K562 (cell line): ENCODE results near the gene CCNY. TPM values are rescaled to one million over a fixed set of nuclear protein-coding genes. Genes with fewer than 3 reads are reported as not detected.

Experiments
- CTBP1 ChIP-seq: fragments of 450-650 bp; IDR thresholded peaks from 2 replicates; pipeline ENCODE4 v1.6.1; 2016; ENCODE audit warnings: borderline replicate concordance
- MYNN ChIP-seq, 2 experiments: sonication (generic); formaldehyde crosslinking in 1 of 2; IDR thresholded peaks; 2 replicates each; pipeline versions ENCODE4 v1.5.0 to v1.6.1; 2016 to 2020; ENCODE audit warnings: antibody characterized with exemption in 1 of 2, missing genetic modification reagents in 1 of 2
- RBM22 ChIP-seq: fragments of 200-400 bp; formaldehyde crosslinking; IDR thresholded peaks from 2 replicates; pipeline ENCODE4 v1.6.1; 2018; ENCODE audit warnings: low read length, low read depth; ENCODE audit not compliant: poor library complexity, severe bottlenecking
- RUNX1 ChIP-seq: sonication (generic); IDR thresholded peaks from 2 replicates; pipeline ENCODE4 v1.6.1; 2016; ENCODE audit warnings: antibody characterized with exemption, low read depth
- SREBF2 ChIP-seq: sonication (generic); formaldehyde crosslinking; IDR thresholded peaks from 2 replicates; pipeline ENCODE4 v1.4.0; 2020; ENCODE audit warnings: mild to moderate bottlenecking, missing genetic modification reagents
- ZBTB1 ChIP-seq: sonication (generic); formaldehyde crosslinking; IDR thresholded peaks from 2 replicates; pipeline ENCODE4 v1.8.1; 2023; ENCODE audit warnings: missing genetic modification reagents, low read depth, mild to moderate bottlenecking, borderline replicate concordance
- ZNF133 ChIP-seq: fragments of 250-450 bp; sonication (Bioruptor Pico); IDR thresholded peaks from 2 replicates; pipeline ENCODE4 v1.4.0; 2020; ENCODE audit warnings: mild to moderate bottlenecking
- polyA plus RNA-seq, 8 experiments: library from polyadenylated mRNA; depleted of rRNA in 4 of 8; stranded (reverse) in 5 of 8; unstranded in 3 of 8; fragments of >200 nt; fragmentation: Nextera tagmentation in 2 of 8; fragmentation: Illumina TruSeq in 1 of 8; extraction: Ambion mirVana in 2 of 8; extraction: Trizol in 1 of 8; gene quantifications; 2 replicates each; pipeline versions ENCODE4 v1.2.1 to v1.2.3, GENCODE V29; 2011 to 2014; ENCODE audit warnings: inconsistent platforms in 1 of 8, missing spikeins in 1 of 8
- total RNA-seq, 7 experiments: library from RNA; depleted of rRNA in 6 of 7; stranded (reverse); fragments of >200 nt in 6 of 7; fragmentation: Illumina TruSeq in 2 of 7; extraction: Trizol in 2 of 7; gene quantifications; 2 replicates each; pipeline versions ENCODE4 v1.2.1 to v1.2.3, GENCODE V29; 2011 to 2021; ENCODE audit warnings: low replicate concordance in 1 of 7
- TF ChIP-seq, protein P1 (sequence below): IDR thresholded peaks from 2 replicates; pipeline ENCODE4 v1.6.1; 2016; ENCODE audit warnings: missing genetic modification characterization, missing compliant biosample characterization
- TF ChIP-seq, protein P2 (sequence below), 3 experiments: fragments of 200-800 bp in 1 of 3; fragments of 250-450 bp in 1 of 3; fragments of 450-650 bp in 1 of 3; sonication (Bioruptor Pico) in 1 of 3; sonication (Bioruptor generic) in 1 of 3; formaldehyde crosslinking in 1 of 3; IDR thresholded peaks; 2 replicates each; pipeline versions ENCODE4 v1.6.1 to v1.8.0; 2016 to 2022; ENCODE audit warnings: mild to moderate bottlenecking in 2 of 3, missing genetic modification characterization in 2 of 3, missing compliant biosample characterization in 1 of 3, moderate library complexity in 1 of 3

Gene CCNY
- total and polyA plus RNA-seq, 9 of the 15 experiments (the other 6 are each of a cell fraction or from before 2014, with no cell fraction given): 8.4 to 109 (median 38.6) TPM

DNA sequence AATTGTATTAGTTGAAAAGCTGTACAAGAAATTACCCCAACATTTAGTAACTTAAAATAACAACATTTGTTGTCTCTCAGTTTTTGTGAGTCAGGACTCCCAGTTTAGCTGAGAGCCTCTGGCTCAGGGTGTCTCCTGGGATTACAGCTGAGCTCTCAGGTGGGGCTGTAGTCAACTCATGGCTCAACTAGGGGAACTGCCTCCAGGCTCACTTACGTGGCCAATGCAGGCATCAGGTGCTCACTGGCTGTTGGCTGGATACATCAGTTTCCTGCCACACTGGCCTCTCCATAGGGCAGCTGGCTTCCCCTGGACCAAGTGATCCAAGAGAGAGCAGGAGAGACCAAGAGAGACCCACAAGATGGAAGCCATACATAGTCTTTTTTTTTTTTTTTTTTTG is 17.5 kb downstream of the CCNY start (continued):
- TF ChIP-seq MYNN (IDR thresholded peaks at IDR 0.05): no peak
- no peak for TF ChIP-seq MYNN (CRISPR knock-in tag; IDR thresholded peaks at IDR 0.05)
- TF ChIP-seq CTBP1: no peak
- no peak for TF ChIP-seq RBM22
- TF ChIP-seq, protein P1, sequence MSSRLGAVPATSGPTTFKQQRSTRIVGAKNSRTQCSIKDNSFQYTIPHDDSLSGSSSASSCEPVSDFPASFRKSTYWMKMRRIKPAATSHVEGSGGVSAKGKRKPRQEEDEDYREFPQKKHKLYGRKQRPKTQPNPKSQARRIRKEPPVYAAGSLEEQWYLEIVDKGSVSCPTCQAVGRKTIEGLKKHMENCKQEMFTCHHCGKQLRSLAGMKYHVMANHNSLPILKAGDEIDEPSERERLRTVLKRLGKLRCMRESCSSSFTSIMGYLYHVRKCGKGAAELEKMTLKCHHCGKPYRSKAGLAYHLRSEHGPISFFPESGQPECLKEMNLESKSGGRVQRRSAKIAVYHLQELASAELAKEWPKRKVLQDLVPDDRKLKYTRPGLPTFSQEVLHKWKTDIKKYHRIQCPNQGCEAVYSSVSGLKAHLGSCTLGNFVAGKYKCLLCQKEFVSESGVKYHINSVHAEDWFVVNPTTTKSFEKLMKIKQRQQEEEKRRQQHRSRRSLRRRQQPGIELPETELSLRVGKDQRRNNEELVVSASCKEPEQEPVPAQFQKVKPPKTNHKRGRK (tag): no peak
- TF ChIP-seq SREBF2 (CRISPR knock-in tag): no peak
- TF ChIP-seq, protein P2, sequence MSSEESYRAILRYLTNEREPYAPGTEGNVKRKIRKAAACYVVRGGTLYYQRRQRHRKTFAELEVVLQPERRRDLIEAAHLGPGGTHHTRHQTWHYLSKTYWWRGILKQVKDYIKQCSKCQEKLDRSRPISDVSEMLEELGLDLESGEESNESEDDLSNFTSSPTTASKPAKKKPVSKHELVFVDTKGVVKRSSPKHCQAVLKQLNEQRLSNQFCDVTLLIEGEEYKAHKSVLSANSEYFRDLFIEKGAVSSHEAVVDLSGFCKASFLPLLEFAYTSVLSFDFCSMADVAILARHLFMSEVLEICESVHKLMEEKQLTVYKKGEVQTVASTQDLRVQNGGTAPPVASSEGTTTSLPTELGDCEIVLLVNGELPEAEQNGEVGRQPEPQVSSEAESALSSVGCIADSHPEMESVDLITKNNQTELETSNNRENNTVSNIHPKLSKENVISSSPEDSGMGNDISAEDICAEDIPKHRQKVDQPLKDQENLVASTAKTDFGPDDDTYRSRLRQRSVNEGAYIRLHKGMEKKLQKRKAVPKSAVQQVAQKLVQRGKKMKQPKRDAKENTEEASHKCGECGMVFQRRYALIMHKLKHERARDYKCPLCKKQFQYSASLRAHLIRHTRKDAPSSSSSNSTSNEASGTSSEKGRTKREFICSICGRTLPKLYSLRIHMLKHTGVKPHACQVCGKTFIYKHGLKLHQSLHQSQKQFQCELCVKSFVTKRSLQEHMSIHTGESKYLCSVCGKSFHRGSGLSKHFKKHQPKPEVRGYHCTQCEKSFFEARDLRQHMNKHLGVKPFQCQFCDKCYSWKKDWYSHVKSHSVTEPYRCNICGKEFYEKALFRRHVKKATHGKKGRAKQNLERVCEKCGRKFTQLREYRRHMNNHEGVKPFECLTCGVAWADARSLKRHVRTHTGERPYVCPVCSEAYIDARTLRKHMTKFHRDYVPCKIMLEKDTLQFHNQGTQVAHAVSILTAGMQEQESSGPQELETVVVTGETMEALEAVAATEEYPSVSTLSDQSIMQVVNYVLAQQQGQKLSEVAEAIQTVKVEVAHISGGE (CRISPR knock-in tag; IDR thresholded peaks at IDR 0.05): no peak
- TF ChIP-seq ZBTB1 (CRISPR knock-in tag): no peak
- no peak for TF ChIP-seq RUNX1
- TF ChIP-seq ZNF133 (CRISPR knock-in tag): no peak
